Activated CD4-positive, alpha-beta T cell treated with anti-CD3 and anti-CD28 coated beads, Interleukin-2, amount 10 ng/mL, durations not matched to agents 24 days and 14 days (primary cell): ENCODE measurements around the gene TRAPPC10. TPM values are rescaled to one million over a fixed set of nuclear protein-coding genes. Genes with fewer than 3 reads are reported as not detected.

Experiments
- DNase-seq: peaks from one replicate; pipeline ENCODE4 v3.0.0; 2022
- H3K27ac Mint-ChIP-seq: one replicate; pipeline ENCODE4 v1.8.0; 2022; ENCODE audit warnings: mild to moderate bottlenecking, mixed read lengths
- H3K27me3 Mint-ChIP-seq: one replicate; pipeline ENCODE4 v1.8.0; 2022; ENCODE audit warnings: mixed read lengths
- H3K36me3 Mint-ChIP-seq: one replicate; pipeline ENCODE4 v1.8.0; 2022; ENCODE audit warnings: low read depth, mild to moderate bottlenecking, mixed read lengths
- H3K4me1 Mint-ChIP-seq: one replicate; pipeline ENCODE4 v1.8.0; 2021; ENCODE audit warnings: mixed read lengths
- H3K4me3 Mint-ChIP-seq: one replicate; pipeline ENCODE4 v1.8.0; 2022; ENCODE audit warnings: mild to moderate bottlenecking, moderate library complexity, mixed read lengths
- H3K9me3 Mint-ChIP-seq: one replicate; pipeline ENCODE4 v1.8.0; 2021; ENCODE audit warnings: mixed read lengths
- intact Hi-C: fragments of 100-400 bp; cut with micrococcal nuclease; formaldehyde crosslinking; loops from one replicate; pipeline ENCODE4 v1.15.1; 2023
- total RNA-seq: library from RNA; stranded (reverse); gene quantifications from 2 replicates; pipeline ENCODE4 v1.2.3, GENCODE V29; 2022

TRAPPC10 gene
- total RNA-seq, 1 donor from 2014 or later: 75.0 TPM

- intact Hi-C loops: no loop called here
- peak overlapping the region; percentile 97 for H3K27ac Mint-ChIP-seq
- H3K4me1 Mint-ChIP-seq: peaks cover 79% of the 10 kb centered on the region
- no peaks in the 10 kb centered on the region for H3K27me3 Mint-ChIP-seq
- H3K9me3 Mint-ChIP-seq: no peaks in the 10 kb centered on the region
- DNase-seq: peak; percentile 68
- H3K36me3 Mint-ChIP-seq: peaks cover 85% of the 10 kb centered on the region
- peak overlapping the region; percentile 76 for H3K4me3 Mint-ChIP-seq
Observed at GRCh38 chr21:44082648-44083440, 70.7 kb downstream of the TRAPPC10 start.

GRCh38 chr21:44083631-44084291 lies 71.7 kb downstream of the TRAPPC10 start:
- peak overlapping the region; percentile 76 for H3K4me3 Mint-ChIP-seq
- no peaks in the 10 kb centered on the region for H3K9me3 Mint-ChIP-seq
- H3K27ac Mint-ChIP-seq: peak overlapping the region; percentile 97
- H3K36me3 Mint-ChIP-seq: peaks cover 86% of the 10 kb centered on the region
- intact Hi-C loops: loop anchor here (1.0 kb wide), 1 partner anchor 70 kb away; no protein-coding TSS in a partner anchor
- H3K27me3 Mint-ChIP-seq: no peaks in the 10 kb centered on the region
- peaks cover 80% of the 10 kb centered on the region for H3K4me1 Mint-ChIP-seq
- DNase-seq: peak; percentile 90

- peaks cover 89% of the 10 kb centered on the region for H3K36me3 Mint-ChIP-seq
- peak overlapping the region; percentile 97 for H3K27ac Mint-ChIP-seq
- no peaks in the 10 kb centered on the region for H3K9me3 Mint-ChIP-seq
- intact Hi-C loops: loop anchor here (1.0 kb wide), 1 partner anchor 71 kb away; no protein-coding TSS in a partner anchor
- H3K4me1 Mint-ChIP-seq: peaks cover 85% of the 10 kb centered on the region
- no peaks in the 10 kb centered on the region for H3K27me3 Mint-ChIP-seq
- peak; percentile 60 for DNase-seq
- H3K4me3 Mint-ChIP-seq: peak overlapping the region; percentile 76
Observed at GRCh38 chr21:44084496-44085241, 72.6 kb downstream of the TRAPPC10 start.

- no peaks in the 10 kb centered on the region for H3K27me3 Mint-ChIP-seq
- intact Hi-C loops: no loop called here
- H3K27ac Mint-ChIP-seq: peak overlapping the region; percentile 97
- peaks cover 90% of the 10 kb centered on the region for H3K36me3 Mint-ChIP-seq
- peak overlapping the region; percentile 76 for H3K4me3 Mint-ChIP-seq
- H3K4me1 Mint-ChIP-seq: peaks cover 87% of the 10 kb centered on the region
- H3K9me3 Mint-ChIP-seq: no peaks in the 10 kb centered on the region
- peak; percentile 60 for DNase-seq
Observed at GRCh38 chr21:44085491-44086321, 73.6 kb downstream of the TRAPPC10 start.

GRCh38 chr21:44086636-44087425 lies 74.7 kb downstream of the TRAPPC10 start:
- peak; percentile 54 for DNase-seq
- Mint-ChIP-seq H3K27me3 (no peaks in the 10 kb centered on the region), H3K27ac (peak overlapping the region; percentile 97), H3K9me3 (no peaks in the 10 kb centered on the region), H3K36me3 (peaks cover 83% of the 10 kb centered on the region), H3K4me1 (peaks cover 79% of the 10 kb centered on the region), H3K4me3 (peak overlapping the region; percentile 76)
- intact Hi-C loops: no loop called here

GRCh38 chr21:44087426-44088400 lies 75.6 kb downstream of the TRAPPC10 start:
- Mint-ChIP-seq H3K4me1 (peaks cover 70% of the 10 kb centered on the region), H3K27me3 (no peaks in the 10 kb centered on the region), H3K36me3 (peaks cover 80% of the 10 kb centered on the region), H3K27ac (peak overlapping the region; percentile 80), H3K4me3 (peak overlapping the region; percentile 51), H3K9me3 (no peaks in the 10 kb centered on the region)
- intact Hi-C loops: no loop called here
- DNase-seq: peak; percentile 60

- Mint-ChIP-seq H3K4me3 (peak overlapping the region; percentile 30), H3K27me3 (no peaks in the 10 kb centered on the region), H3K9me3 (no peaks in the 10 kb centered on the region), H3K4me1 (peaks cover 64% of the 10 kb centered on the region), H3K27ac (peak overlapping the region; percentile 81), H3K36me3 (peaks cover 77% of the 10 kb centered on the region)
- peak; percentile 53 for DNase-seq
- intact Hi-C loops: no loop called here
Observed at GRCh38 chr21:44088401-44088780, 76.3 kb downstream of the TRAPPC10 start.

GRCh38 chr21:44089001-44089911 lies 77.1 kb downstream of the TRAPPC10 start:
- Mint-ChIP-seq H3K36me3 (peaks cover 79% of the 10 kb centered on the region), H3K9me3 (no peaks in the 10 kb centered on the region), H3K4me1 (peaks cover 59% of the 10 kb centered on the region), H3K27ac (peak overlapping the region; percentile 81), H3K4me3 (peak overlapping the region; percentile 73), H3K27me3 (no peaks in the 10 kb centered on the region)
- intact Hi-C loops: no loop called here
- DNase-seq: peak; percentile 84

- Mint-ChIP-seq H3K4me1 (peaks cover 52% of the 10 kb centered on the region), H3K4me3 (peak overlapping the region; percentile 73), H3K27ac (peak overlapping the region; percentile 81), H3K9me3 (no peaks in the 10 kb centered on the region), H3K36me3 (peaks cover 73% of the 10 kb centered on the region), H3K27me3 (no peaks in the 10 kb centered on the region)
- DNase-seq: peak; percentile 65
- intact Hi-C loops: no loop called here
Observed at GRCh38 chr21:44090325-44090724, 78.2 kb downstream of the TRAPPC10 start.

- H3K27me3 Mint-ChIP-seq: no peaks in the 10 kb centered on the region
- H3K9me3 Mint-ChIP-seq: no peaks in the 10 kb centered on the region
- H3K4me3 Mint-ChIP-seq: no peak overlapping the region
- DNase-seq: peak; percentile 49
- peaks cover 36% of the 10 kb centered on the region for H3K4me1 Mint-ChIP-seq
- intact Hi-C loops: no loop called here
- no peak overlapping the region for H3K27ac Mint-ChIP-seq
- peaks cover 57% of the 10 kb centered on the region for H3K36me3 Mint-ChIP-seq
Observed at GRCh38 chr21:44092211-44092610, 80.1 kb downstream of the TRAPPC10 start.

GRCh38 chr21:44093761-44094160 lies 81.7 kb downstream of the TRAPPC10 start:
- no peak overlapping the region for H3K4me3 Mint-ChIP-seq
- intact Hi-C loops: no loop called here
- peaks cover 43% of the 10 kb centered on the region for H3K36me3 Mint-ChIP-seq
- no peaks in the 10 kb centered on the region for H3K9me3 Mint-ChIP-seq
- no peaks in the 10 kb centered on the region for H3K27me3 Mint-ChIP-seq
- H3K27ac Mint-ChIP-seq: no peak overlapping the region
- peak; percentile 54 for DNase-seq
- H3K4me1 Mint-ChIP-seq: peaks cover 23% of the 10 kb centered on the region
